Measurements from ENCODE around the gene MSANTD3. TPM values are rescaled to one million over a fixed set of nuclear protein-coding genes. Genes with fewer than 3 reads are reported as not detected.
A peak's percentile ranks its signal among the peaks of the same experiment; 100 is the strongest.
"Not testable (repeated sequence)": the region's sequence is repeated elsewhere in the genome, so short reads cannot be mapped to it uniquely, and the experiment has no call there.

MSANTD3 gene
- total and polyA plus RNA-seq, 9 of the 15 experiments (the other 6 are each of a cell fraction or from before 2014, with no cell fraction given): 9.4 to 28.7 (median 22.3) TPM

DNA sequence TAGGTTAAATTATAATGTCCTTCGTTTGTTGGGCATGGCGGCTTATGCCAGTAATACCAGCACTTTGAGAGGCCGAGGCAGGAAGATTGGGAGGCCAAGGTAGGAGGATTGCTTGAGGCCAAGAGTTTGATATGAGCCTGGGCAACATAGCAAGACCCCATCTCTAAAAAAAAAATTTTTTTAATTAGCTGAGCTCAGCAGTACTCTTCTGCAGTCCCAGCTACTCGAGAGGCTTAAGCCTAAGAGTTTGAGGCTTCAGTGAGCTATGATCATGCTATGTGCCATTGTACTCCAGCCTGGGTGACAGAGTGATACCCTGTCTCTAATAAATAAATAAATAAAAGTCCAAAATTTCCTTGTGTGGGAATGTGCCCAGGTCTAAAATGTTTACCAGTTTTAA, 9.1 kb upstream of the MSANTD3 start (continued):
- no peak for TF ChIP-seq ZNF77 (CRISPR knock-in tag; IDR thresholded peaks at IDR 0.05)
- no peak for TF ChIP-seq HNRNPH1 (optimal IDR thresholded peaks at IDR 0.05; ENCODE audit: low read depth, low read length)
- TF ChIP-seq BCOR (IDR thresholded peaks at IDR 0.05): 0 out of 2 replicates have a peak, but pooled peaks have one; percentile 20
- TF ChIP-seq NCOA2 (IDR thresholded peaks at IDR 0.05; ENCODE audit: partially characterized antibody in 2 of 2): no peak
- TF ChIP-seq RBM25 (IDR thresholded peaks at IDR 0.05; ENCODE audit: low read depth, low read length, severe bottlenecking): peak; percentile 11
- TF ChIP-seq, protein P1, sequence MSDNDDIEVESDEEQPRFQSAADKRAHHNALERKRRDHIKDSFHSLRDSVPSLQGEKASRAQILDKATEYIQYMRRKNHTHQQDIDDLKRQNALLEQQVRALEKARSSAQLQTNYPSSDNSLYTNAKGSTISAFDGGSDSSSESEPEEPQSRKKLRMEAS (CRISPR knock-in tag; IDR thresholded peaks at IDR 0.05): no peak
- TF ChIP-seq C11orf30 (IDR thresholded peaks at IDR 0.05; ENCODE audit: low read depth): peak; percentile 10; the same call in 1 of the 2 replicates
- TF ChIP-seq ZNF121 (CRISPR knock-in tag; conservative IDR thresholded peaks at IDR 0.05): peak; percentile 86

DNA sequence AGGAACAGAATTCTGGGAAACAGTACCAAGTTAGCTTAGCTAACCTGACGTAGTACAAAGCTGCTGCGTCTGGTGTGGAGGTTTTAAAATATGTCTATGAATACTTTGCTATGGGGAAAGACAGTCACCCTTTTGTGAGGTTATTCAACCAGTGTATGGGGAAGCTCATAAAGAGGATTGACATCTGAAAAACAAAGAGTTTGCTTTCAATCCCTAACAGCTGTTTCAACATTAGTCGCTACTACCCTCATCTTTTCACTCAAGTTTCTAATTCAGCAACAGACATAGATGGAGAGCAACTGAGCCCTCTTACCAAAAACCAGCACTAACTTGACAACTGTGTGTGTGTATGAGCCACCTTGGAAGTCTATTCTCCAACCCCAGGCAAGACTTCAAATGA, 7.8 kb upstream of the MSANTD3 start:
- H3K27ac ChIP-seq (ENCODE audit: extremely low read depth, low read depth, low read length): no peak overlapping the region
- ChIA-PET CTCF (ENCODE audit: low intra/inter-chr PET ratio) (no interaction called here), POLR2A (interaction anchor here (0.8 kb wide), 1 partner anchor 122 kb away, joined by 3 read pairs; no protein-coding TSS in a partner anchor)
- H3K36me3 ChIP-seq (ENCODE audit: control insufficient read depth, insufficient read depth, low read length): no peaks in the 10 kb centered on the region
- peak; percentile 24; the same call in 1 of the 3 replicates for ATAC-seq
- DNase-seq (ENCODE audit: extremely low read depth in 1 of 4, low spot score in 3 of 4): no peak
- H3K9me3 ChIP-seq (replicated peaks; ENCODE audit: control insufficient read depth, insufficient read depth, low read depth, low read length): no peaks in the 10 kb centered on the region
- no peak overlapping the region for H3K4me2 ChIP-seq (ENCODE audit: insufficient read depth, low read length)
- no peaks in the 10 kb centered on the region for H4K20me1 ChIP-seq (replicated peaks; ENCODE audit: control insufficient read depth, insufficient read depth, low read length)
- peak overlapping the region; percentile 77 for H2AFZ ChIP-seq (ENCODE audit: low read depth, low read length)
- H3K9me1 ChIP-seq (ENCODE audit: control insufficient read depth, insufficient read depth, low read length): no peaks in the 10 kb centered on the region
- no peaks in the 10 kb centered on the region for H3K79me2 ChIP-seq (ENCODE audit: control insufficient read depth, insufficient read depth, low read length)
- BruUV-seq (replicated peaks): no TSS peak
- no peak overlapping the region for H3K4me3 ChIP-seq
- H3K4me1 ChIP-seq (replicated peaks in 1 of 2; ENCODE audit: control insufficient read depth in 2 of 2, insufficient read depth in 2 of 2, low read length in 2 of 2): no peaks in the 10 kb centered on the region; a peak in 1 of 5 replicates
- no peak for FAIRE-seq
- in situ Hi-C loops (cut with MboI) (no loop called here), intact Hi-C loops (cut with micrococcal nuclease) (no loop called here)
- no peak overlapping the region for H3K9ac ChIP-seq (ENCODE audit: insufficient read depth in 1 of 2, low read depth in 2 of 2, low read length in 2 of 2)
- 32% methylated on average over 3 of the region's 3 CpGs for WGBS (ENCODE audit: insufficient coverage, low coverage, missing lambda C conversion rate)
- TF ChIP-seq, protein P2, sequence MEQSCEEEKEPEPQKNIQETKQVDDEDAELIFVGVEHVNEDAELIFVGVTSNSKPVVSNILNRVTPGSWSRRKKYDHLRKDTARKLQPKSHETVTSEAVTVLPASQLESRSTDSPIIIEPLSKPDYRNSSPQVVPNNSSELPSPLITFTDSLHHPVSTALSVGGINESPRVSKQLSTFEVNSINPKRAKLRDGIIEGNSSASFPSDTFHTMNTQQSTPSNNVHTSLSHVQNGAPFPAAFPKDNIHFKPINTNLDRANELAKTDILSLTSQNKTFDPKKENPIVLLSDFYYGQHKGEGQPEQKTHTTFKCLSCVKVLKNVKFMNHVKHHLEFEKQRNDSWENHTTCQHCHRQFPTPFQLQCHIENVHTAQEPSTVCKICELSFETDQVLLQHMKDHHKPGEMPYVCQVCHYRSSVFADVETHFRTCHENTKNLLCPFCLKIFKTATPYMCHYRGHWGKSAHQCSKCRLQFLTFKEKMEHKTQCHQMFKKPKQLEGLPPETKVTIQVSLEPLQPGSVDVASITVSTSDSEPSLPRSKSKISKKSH (CRISPR knock-in tag; IDR thresholded peaks at IDR 0.05): no peak
- TF ChIP-seq ZNF551 (CRISPR knock-in tag; IDR thresholded peaks at IDR 0.05) (no peak), ZNF311 (CRISPR knock-in tag; IDR thresholded peaks at IDR 0.05) (no peak), FOXJ3 (CRISPR knock-in tag; IDR thresholded peaks at IDR 0.05) (no peak)
- H3K27me3 ChIP-seq (ENCODE audit: control insufficient read depth in 2 of 2, insufficient read depth in 2 of 2, low read length in 2 of 2): no peaks in the 10 kb centered on the region

DNA sequence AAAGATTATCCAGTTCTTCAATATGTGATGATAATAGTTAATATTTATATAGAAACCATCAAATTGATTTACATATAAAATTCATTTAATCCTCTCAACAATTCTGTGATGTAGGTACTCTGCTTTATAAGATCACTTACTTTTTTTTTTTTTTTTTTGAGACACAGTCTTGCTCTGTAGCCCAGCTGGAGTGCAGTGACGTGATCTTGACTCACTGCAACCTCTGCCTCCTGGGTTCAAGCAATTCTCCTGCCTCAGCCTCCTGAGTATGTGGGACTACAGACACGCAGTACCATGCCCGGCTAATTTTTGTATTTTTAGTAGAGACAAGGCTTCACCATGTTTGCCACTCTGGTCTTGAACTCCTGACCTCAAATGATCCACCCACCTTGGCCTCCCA, 5.8 kb upstream of the MSANTD3 start:
- H3K79me2 ChIP-seq (ENCODE audit: control insufficient read depth, insufficient read depth, low read length); DNase-seq (ENCODE audit: extremely low read depth in 1 of 4, low spot score in 3 of 4); in situ Hi-C loops (cut with MboI); H3K9me1 ChIP-seq (ENCODE audit: control insufficient read depth, insufficient read depth, low read length); CTCF ChIA-PET (ENCODE audit: low intra/inter-chr PET ratio); ATAC-seq; H4K20me1 ChIP-seq (replicated peaks; ENCODE audit: control insufficient read depth, insufficient read depth, low read length); H3K4me2 ChIP-seq (ENCODE audit: insufficient read depth, low read length); intact Hi-C loops (cut with micrococcal nuclease); H3K4me3 ChIP-seq; H3K27me3 ChIP-seq (ENCODE audit: control insufficient read depth in 2 of 2, insufficient read depth in 2 of 2, low read length in 2 of 2); H3K36me3 ChIP-seq (ENCODE audit: control insufficient read depth, insufficient read depth, low read length); H3K27ac ChIP-seq (ENCODE audit: extremely low read depth, low read depth, low read length); FAIRE-seq; H3K9me3 ChIP-seq (replicated peaks; ENCODE audit: control insufficient read depth, insufficient read depth, low read depth, low read length); H3K9ac ChIP-seq (ENCODE audit: insufficient read depth in 1 of 2, low read depth in 2 of 2, low read length in 2 of 2); H3K4me1 ChIP-seq (replicated peaks in 1 of 2; ENCODE audit: control insufficient read depth in 2 of 2, insufficient read depth in 2 of 2, low read length in 2 of 2); H2AFZ ChIP-seq (ENCODE audit: low read depth, low read length); BruUV-seq (replicated peaks); POLR2A ChIA-PET: not testable (repeated sequence)
- WGBS (ENCODE audit: insufficient coverage, low coverage, missing lambda C conversion rate): 50% methylated on average over 2 of the region's 3 CpGs

Measured in K562 (cell line).